Nephron (organoid): ENCODE data around the gene VRK2.

Experiments
- H3K27ac Mint-ChIP-seq, 3 experiments: 2 replicates each; pipeline ENCODE4 v1.8.0; 2020; ENCODE audit warnings: mixed read lengths in 3 of 3, mild to moderate bottlenecking in 2 of 3, moderate library complexity in 1 of 3
- H3K27me3 Mint-ChIP-seq: 2 replicates; pipeline ENCODE4 v1.8.0; 2021; ENCODE audit warnings: low read depth, mild to moderate bottlenecking, moderate library complexity, mixed read lengths
- H3K36me3 Mint-ChIP-seq: 2 replicates; pipeline ENCODE4 v1.8.0; 2020; ENCODE audit warnings: low read depth, mixed read lengths
- H3K4me1 Mint-ChIP-seq: 2 replicates; pipeline ENCODE4 v1.8.0; 2020; ENCODE audit warnings: mixed read lengths
- H3K4me3 Mint-ChIP-seq, 3 experiments: 2 replicates each; pipeline ENCODE4 v1.8.0; 2020; ENCODE audit warnings: mild to moderate bottlenecking in 3 of 3, mixed read lengths in 3 of 3, moderate library complexity in 2 of 3
- H3K9me3 Mint-ChIP-seq: 2 replicates; pipeline ENCODE4 v1.8.0; 2020; ENCODE audit warnings: mixed read lengths
- CTCF ChIP-seq, 3 experiments: fragments of 200-600 bp; sonication (generic); IDR thresholded peaks; one replicate each; pipeline ENCODE4 v1.5.0; 2021; ENCODE audit warnings: antibody characterized with exemption in 3 of 3; ENCODE audit not compliant: unreplicated experiment in 3 of 3

VRK2 gene

GRCh38 chr2:58065248-58065647 is 18.6 kb downstream of the VRK2 start:
- H3K36me3 Mint-ChIP-seq: peaks cover 20% of the 10 kb centered on the region
- H3K4me1 Mint-ChIP-seq: no peaks in the 10 kb centered on the region
- no peak overlapping the region for H3K4me3 Mint-ChIP-seq
- H3K27me3 Mint-ChIP-seq: no peaks in the 10 kb centered on the region
- peaks cover 2% of the 10 kb centered on the region for H3K9me3 Mint-ChIP-seq
- TF ChIP-seq CTCF (IDR thresholded peaks at IDR 0.05; ENCODE audit: unreplicated experiment in 3 of 3): no peak
- no peak overlapping the region for H3K27ac Mint-ChIP-seq

GRCh38 chr2:58067001-58067400 is 20.4 kb downstream of the VRK2 start:
- H3K36me3 Mint-ChIP-seq: peaks cover 29% of the 10 kb centered on the region
- no peak overlapping the region for H3K4me3 Mint-ChIP-seq
- H3K27me3 Mint-ChIP-seq: no peaks in the 10 kb centered on the region
- H3K9me3 Mint-ChIP-seq: peaks cover 4% of the 10 kb centered on the region
- no peak overlapping the region for H3K27ac Mint-ChIP-seq
- TF ChIP-seq CTCF (IDR thresholded peaks at IDR 0.05; ENCODE audit: unreplicated experiment in 3 of 3): no peak
- H3K4me1 Mint-ChIP-seq: no peaks in the 10 kb centered on the region

DNA sequence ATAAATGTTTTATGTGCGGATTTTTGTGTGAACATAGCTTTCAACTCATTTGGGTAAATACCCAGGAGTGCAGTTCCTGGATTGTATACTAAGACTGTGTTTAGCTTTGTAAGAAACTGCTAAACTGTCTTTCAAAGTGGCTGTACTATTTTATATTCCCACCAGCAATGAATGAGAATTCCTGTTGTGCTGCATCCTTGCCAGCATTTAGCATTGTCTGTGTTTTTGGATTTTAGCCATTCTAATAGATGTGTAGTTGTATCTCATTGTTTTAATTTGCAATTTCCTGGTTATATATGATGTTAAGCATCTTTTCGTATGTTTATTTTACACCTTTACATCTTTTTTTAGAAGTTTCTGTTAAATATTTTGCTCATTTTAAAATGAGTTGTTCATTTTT is 24.2 kb downstream of the VRK2 start:
- Mint-ChIP-seq H3K27ac (no peak overlapping the region), H3K27me3 (no peaks in the 10 kb centered on the region), H3K9me3 (peaks cover 6% of the 10 kb centered on the region), H3K36me3 (peaks cover 41% of the 10 kb centered on the region), H3K4me3 (no peak overlapping the region), H3K4me1 (no peaks in the 10 kb centered on the region)
- TF ChIP-seq CTCF (IDR thresholded peaks at IDR 0.05; ENCODE audit: unreplicated experiment in 3 of 3): no peak

GRCh38 chr2:58072102-58072501 is 25.5 kb downstream of the VRK2 start:
- no peak for TF ChIP-seq CTCF (IDR thresholded peaks at IDR 0.05; ENCODE audit: unreplicated experiment in 3 of 3)
- H3K4me1 Mint-ChIP-seq: no peaks in the 10 kb centered on the region
- peaks cover 41% of the 10 kb centered on the region for H3K36me3 Mint-ChIP-seq
- no peak overlapping the region for H3K4me3 Mint-ChIP-seq
- no peak overlapping the region for H3K27ac Mint-ChIP-seq
- H3K27me3 Mint-ChIP-seq: no peaks in the 10 kb centered on the region
- peaks cover 6% of the 10 kb centered on the region for H3K9me3 Mint-ChIP-seq

- peaks cover 6% of the 10 kb centered on the region for H3K9me3 Mint-ChIP-seq
- TF ChIP-seq CTCF (IDR thresholded peaks at IDR 0.05; ENCODE audit: unreplicated experiment in 3 of 3): no peak
- H3K36me3 Mint-ChIP-seq: peaks cover 45% of the 10 kb centered on the region
- H3K27ac Mint-ChIP-seq: no peak overlapping the region
- H3K4me3 Mint-ChIP-seq: no peak overlapping the region
- no peaks in the 10 kb centered on the region for H3K4me1 Mint-ChIP-seq
- no peaks in the 10 kb centered on the region for H3K27me3 Mint-ChIP-seq
Observed at GRCh38 chr2:58073008-58073407, 26.4 kb downstream of the VRK2 start.

GRCh38 chr2:58073751-58074150 is 27.1 kb downstream of the VRK2 start:
- peaks cover 39% of the 10 kb centered on the region for H3K36me3 Mint-ChIP-seq
- H3K27me3 Mint-ChIP-seq: no peaks in the 10 kb centered on the region
- no peak overlapping the region for H3K4me3 Mint-ChIP-seq
- peaks cover 6% of the 10 kb centered on the region for H3K9me3 Mint-ChIP-seq
- no peak for TF ChIP-seq CTCF (IDR thresholded peaks at IDR 0.05; ENCODE audit: unreplicated experiment in 3 of 3)
- no peak overlapping the region for H3K27ac Mint-ChIP-seq
- no peaks in the 10 kb centered on the region for H3K4me1 Mint-ChIP-seq
